ENCODE measurements around the gene ST8SIA2. TPM values are rescaled to one million over a fixed set of nuclear protein-coding genes. Genes with fewer than 3 reads are reported as not detected.

Gene ST8SIA2
- total RNA-seq, 1 experiment from 2014 or later: 2.9 TPM

DNA sequence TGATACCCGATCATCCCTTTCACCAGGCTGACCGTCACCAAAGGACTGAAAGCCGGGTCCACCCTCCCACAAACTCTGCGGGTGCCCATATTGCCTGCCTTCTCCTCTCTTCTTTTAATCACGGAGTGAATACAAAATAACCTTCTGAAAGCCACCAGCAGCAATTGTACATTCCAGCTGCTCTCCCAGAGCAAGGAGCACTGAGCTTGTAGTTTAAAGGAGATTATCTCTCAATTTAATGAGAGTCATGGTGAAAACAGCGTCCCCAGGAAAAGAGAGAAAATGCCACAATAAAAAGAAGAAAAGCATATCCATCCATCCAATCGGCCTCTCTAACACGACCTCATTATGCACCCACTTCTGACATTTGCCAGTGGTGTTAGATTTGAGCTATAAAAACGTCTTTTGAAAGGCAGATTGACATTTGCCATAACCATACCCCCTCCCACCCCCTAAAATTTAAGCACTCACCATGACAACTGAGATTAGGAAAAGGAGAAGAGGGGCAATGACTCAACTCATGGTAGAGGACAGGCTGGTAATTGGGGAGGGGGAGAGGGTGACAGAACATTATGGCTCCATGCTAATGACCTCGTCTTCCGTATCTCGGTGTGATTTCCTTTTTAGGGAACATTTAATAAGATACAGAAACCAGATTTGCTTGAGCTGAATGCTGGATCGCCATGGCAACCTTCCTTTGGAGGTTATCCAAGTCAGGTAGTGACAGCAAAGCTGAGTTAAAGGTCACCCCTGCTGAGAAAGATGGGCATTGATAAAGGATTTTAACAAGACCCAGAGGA, 106.2 kb downstream of the ST8SIA2 start:
- ChIA-PET POLR2A (no interaction called here), CTCF (no interaction called here)
- H3K9me3 Mint-ChIP-seq: no peaks in the 10 kb centered on the region
- H3K36me3 Mint-ChIP-seq: no peaks in the 10 kb centered on the region
- H3K27me3 Mint-ChIP-seq (ENCODE audit: low read depth): peaks cover 20% of the 10 kb centered on the region
- peaks cover 13% of the 10 kb centered on the region for H3K4me1 Mint-ChIP-seq
- ATAC-seq (no peak), DNase-seq (ENCODE audit: low spot score) (no peak)
- H3K4me3 Mint-ChIP-seq: no peak overlapping the region
- TF ChIP-seq GABPB1 (CRISPR knock-in tag; IDR thresholded peaks at IDR 0.05) (no peak), CDX4 (CRISPR knock-in tag; IDR thresholded peaks at IDR 0.05; ENCODE audit: borderline replicate concordance) (no peak), MYBL2 (CRISPR knock-in tag; IDR thresholded peaks at IDR 0.05) (no peak), ZNF232 (CRISPR knock-in tag; IDR thresholded peaks at IDR 0.05) (no peak), JUN (CRISPR knock-in tag; IDR thresholded peaks at IDR 0.05) (no peak), ATF2 (CRISPR knock-in tag; IDR thresholded peaks at IDR 0.05; ENCODE audit: borderline replicate concordance, low read depth) (no peak), SOX15 (CRISPR knock-in tag; IDR thresholded peaks at IDR 0.05) (no peak), ZNF281 (CRISPR knock-in tag; IDR thresholded peaks at IDR 0.05) (no peak), ZNF219 (CRISPR knock-in tag; IDR thresholded peaks at IDR 0.05; ENCODE audit: borderline replicate concordance) (no peak), TP53 (CRISPR knock-in tag; IDR thresholded peaks at IDR 0.05) (no peak), ZNF317 (CRISPR knock-in tag; IDR thresholded peaks at IDR 0.05; ENCODE audit: borderline replicate concordance, low read depth) (no peak), KAT7 (CRISPR knock-in tag; IDR thresholded peaks at IDR 0.05; ENCODE audit: borderline replicate concordance) (no peak), MXD4 (CRISPR knock-in tag; IDR thresholded peaks at IDR 0.05; ENCODE audit: borderline replicate concordance) (no peak), ELF4 (CRISPR knock-in tag; IDR thresholded peaks at IDR 0.05; ENCODE audit: low read depth) (no peak), TEAD4 (CRISPR knock-in tag; IDR thresholded peaks at IDR 0.05) (no peak)
- TF ChIP-seq, protein P1, sequence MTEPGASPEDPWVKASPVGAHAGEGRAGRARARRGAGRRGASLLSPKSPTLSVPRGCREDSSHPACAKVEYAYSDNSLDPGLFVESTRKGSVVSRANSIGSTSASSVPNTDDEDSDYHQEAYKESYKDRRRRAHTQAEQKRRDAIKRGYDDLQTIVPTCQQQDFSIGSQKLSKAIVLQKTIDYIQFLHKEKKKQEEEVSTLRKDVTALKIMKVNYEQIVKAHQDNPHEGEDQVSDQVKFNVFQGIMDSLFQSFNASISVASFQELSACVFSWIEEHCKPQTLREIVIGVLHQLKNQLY (CRISPR knock-in tag; IDR thresholded peaks at IDR 0.05): no peak
- TF ChIP-seq, protein P2, sequence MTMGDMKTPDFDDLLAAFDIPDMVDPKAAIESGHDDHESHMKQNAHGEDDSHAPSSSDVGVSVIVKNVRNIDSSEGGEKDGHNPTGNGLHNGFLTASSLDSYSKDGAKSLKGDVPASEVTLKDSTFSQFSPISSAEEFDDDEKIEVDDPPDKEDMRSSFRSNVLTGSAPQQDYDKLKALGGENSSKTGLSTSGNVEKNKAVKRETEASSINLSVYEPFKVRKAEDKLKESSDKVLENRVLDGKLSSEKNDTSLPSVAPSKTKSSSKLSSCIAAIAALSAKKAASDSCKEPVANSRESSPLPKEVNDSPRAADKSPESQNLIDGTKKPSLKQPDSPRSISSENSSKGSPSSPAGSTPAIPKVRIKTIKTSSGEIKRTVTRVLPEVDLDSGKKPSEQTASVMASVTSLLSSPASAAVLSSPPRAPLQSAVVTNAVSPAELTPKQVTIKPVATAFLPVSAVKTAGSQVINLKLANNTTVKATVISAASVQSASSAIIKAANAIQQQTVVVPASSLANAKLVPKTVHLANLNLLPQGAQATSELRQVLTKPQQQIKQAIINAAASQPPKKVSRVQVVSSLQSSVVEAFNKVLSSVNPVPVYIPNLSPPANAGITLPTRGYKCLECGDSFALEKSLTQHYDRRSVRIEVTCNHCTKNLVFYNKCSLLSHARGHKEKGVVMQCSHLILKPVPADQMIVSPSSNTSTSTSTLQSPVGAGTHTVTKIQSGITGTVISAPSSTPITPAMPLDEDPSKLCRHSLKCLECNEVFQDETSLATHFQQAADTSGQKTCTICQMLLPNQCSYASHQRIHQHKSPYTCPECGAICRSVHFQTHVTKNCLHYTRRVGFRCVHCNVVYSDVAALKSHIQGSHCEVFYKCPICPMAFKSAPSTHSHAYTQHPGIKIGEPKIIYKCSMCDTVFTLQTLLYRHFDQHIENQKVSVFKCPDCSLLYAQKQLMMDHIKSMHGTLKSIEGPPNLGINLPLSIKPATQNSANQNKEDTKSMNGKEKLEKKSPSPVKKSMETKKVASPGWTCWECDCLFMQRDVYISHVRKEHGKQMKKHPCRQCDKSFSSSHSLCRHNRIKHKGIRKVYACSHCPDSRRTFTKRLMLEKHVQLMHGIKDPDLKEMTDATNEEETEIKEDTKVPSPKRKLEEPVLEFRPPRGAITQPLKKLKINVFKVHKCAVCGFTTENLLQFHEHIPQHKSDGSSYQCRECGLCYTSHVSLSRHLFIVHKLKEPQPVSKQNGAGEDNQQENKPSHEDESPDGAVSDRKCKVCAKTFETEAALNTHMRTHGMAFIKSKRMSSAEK (CRISPR knock-in tag; IDR thresholded peaks at IDR 0.05; ENCODE audit: borderline replicate concordance): no peak
- TF ChIP-seq, protein P3, sequence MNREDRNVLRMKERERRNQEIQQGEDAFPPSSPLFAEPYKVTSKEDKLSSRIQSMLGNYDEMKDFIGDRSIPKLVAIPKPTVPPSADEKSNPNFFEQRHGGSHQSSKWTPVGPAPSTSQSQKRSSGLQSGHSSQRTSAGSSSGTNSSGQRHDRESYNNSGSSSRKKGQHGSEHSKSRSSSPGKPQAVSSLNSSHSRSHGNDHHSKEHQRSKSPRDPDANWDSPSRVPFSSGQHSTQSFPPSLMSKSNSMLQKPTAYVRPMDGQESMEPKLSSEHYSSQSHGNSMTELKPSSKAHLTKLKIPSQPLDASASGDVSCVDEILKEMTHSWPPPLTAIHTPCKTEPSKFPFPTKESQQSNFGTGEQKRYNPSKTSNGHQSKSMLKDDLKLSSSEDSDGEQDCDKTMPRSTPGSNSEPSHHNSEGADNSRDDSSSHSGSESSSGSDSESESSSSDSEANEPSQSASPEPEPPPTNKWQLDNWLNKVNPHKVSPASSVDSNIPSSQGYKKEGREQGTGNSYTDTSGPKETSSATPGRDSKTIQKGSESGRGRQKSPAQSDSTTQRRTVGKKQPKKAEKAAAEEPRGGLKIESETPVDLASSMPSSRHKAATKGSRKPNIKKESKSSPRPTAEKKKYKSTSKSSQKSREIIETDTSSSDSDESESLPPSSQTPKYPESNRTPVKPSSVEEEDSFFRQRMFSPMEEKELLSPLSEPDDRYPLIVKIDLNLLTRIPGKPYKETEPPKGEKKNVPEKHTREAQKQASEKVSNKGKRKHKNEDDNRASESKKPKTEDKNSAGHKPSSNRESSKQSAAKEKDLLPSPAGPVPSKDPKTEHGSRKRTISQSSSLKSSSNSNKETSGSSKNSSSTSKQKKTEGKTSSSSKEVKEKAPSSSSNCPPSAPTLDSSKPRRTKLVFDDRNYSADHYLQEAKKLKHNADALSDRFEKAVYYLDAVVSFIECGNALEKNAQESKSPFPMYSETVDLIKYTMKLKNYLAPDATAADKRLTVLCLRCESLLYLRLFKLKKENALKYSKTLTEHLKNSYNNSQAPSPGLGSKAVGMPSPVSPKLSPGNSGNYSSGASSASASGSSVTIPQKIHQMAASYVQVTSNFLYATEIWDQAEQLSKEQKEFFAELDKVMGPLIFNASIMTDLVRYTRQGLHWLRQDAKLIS (CRISPR knock-in tag; IDR thresholded peaks at IDR 0.05; ENCODE audit: borderline replicate concordance): no peak
- no peak overlapping the region for H3K27ac Mint-ChIP-seq

Data from WTC11 (cell line).